ENCODE data around the gene DPT. TPM values are rescaled to one million over a fixed set of nuclear protein-coding genes. Genes with fewer than 3 reads are reported as not detected.

DPT gene
- total RNA-seq, 2 experiments from 2014 or later: not detected

DNA sequence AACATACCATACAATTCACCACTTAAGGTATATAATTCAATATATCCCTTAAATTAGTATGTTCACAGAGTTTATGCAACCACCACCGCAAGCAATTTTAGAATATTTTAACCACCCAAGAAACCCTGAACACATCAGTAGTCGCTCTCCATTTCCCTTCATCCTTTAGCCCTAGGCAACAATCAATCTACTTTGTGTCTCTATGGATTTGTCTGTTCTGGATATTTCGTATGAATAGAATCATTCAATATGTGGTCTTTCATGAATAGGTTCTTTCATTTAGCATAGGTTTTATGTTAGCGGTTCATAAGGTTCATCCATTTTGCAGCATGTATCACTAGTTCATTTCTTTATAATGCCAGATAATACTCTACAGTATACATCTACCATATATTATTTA is 4.2 kb upstream of the DPT start:
- CTCF ChIA-PET: no interaction called here
- no peak for DNase-seq
- H3K27ac Mint-ChIP-seq: no peak overlapping the region
- H3K4me3 Mint-ChIP-seq: no peak overlapping the region
- no peaks in the 10 kb centered on the region for H3K36me3 Mint-ChIP-seq (ENCODE audit: low read depth)
- intact Hi-C loops (cut with micrococcal nuclease): no loop called here
- H3K27me3 Mint-ChIP-seq (ENCODE audit: low read depth): peaks cover 5% of the 10 kb centered on the region
- H3K9me3 Mint-ChIP-seq: no peaks in the 10 kb centered on the region
- no peaks in the 10 kb centered on the region for H3K4me1 Mint-ChIP-seq (ENCODE audit: low read depth)

- Mint-ChIP-seq H3K9me3 (no peaks in the 10 kb centered on the region), H3K4me3 (no peak overlapping the region), H3K36me3 (ENCODE audit: low read depth) (no peaks in the 10 kb centered on the region), H3K27ac (no peak overlapping the region), H3K27me3 (ENCODE audit: low read depth) (peaks cover 5% of the 10 kb centered on the region), H3K4me1 (ENCODE audit: low read depth) (no peaks in the 10 kb centered on the region)
- DNase-seq: no peak
- intact Hi-C loops (cut with micrococcal nuclease): no loop called here
- CTCF ChIA-PET: no interaction called here
These were observed 3.7 kb upstream of the DPT start for GRCh38 chr1:168732736-168733135.

GRCh38 chr1:168731244-168731953 is 2.4 kb upstream of the DPT start:
- CTCF ChIA-PET: interaction anchor here (1.1 kb wide), 1 partner anchor 11 kb away, joined by 3 read pairs; no protein-coding TSS in a partner anchor
- peaks cover 5% of the 10 kb centered on the region for H3K27me3 Mint-ChIP-seq (ENCODE audit: low read depth)
- no peak for DNase-seq
- no peak overlapping the region for H3K27ac Mint-ChIP-seq
- intact Hi-C loops (cut with micrococcal nuclease): no loop called here
- no peak overlapping the region for H3K4me3 Mint-ChIP-seq
- no peaks in the 10 kb centered on the region for H3K4me1 Mint-ChIP-seq (ENCODE audit: low read depth)
- H3K9me3 Mint-ChIP-seq: no peaks in the 10 kb centered on the region
- H3K36me3 Mint-ChIP-seq (ENCODE audit: low read depth): no peaks in the 10 kb centered on the region

DNA sequence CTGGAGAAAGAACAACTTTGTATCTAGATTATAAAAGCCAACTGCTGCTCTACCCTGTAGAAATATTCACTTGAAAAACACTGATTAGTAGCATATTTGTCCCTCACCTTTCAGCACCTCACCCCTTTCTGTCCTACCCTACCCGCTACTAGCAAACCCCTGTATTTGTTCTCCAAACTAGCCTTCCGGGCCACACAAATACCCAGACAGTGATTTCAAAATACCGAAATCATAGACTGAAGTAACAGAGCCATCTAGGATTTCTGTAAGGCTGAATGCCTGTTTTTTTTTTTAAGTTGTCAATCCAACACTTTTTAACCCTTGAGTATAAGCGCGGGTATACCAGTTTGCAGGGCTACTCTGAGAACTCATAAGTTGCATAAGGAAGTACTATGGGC is 398 bp upstream of the DPT start:
- CTCF ChIA-PET: no interaction called here

DNA sequence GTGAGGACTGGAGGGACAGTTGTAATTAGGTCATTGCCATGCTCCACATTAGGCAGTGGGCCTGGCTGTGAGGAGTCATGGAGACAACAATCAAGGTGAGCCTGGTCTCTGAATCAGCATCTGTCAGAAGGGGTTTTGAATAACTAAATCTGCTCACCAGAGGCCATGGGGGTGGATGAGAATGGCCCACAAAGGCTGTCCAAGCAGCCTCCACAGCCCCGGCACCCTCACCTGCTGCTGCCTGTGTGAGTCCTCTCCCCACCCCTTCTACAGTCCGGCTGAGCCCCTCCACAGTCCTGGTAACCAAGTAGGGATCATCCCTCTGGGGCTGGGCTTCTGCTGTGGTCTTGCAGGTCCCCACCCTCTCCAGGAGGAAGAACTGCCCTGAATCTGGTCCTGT is 2.3 kb downstream of the DPT start:
- Mint-ChIP-seq H3K27ac (no peak overlapping the region), H3K9me3 (no peaks in the 10 kb centered on the region), H3K27me3 (ENCODE audit: low read depth) (peaks cover 2% of the 10 kb centered on the region), H3K36me3 (ENCODE audit: low read depth) (no peaks in the 10 kb centered on the region), H3K4me3 (no peak overlapping the region), H3K4me1 (ENCODE audit: low read depth) (no peaks in the 10 kb centered on the region)
- intact Hi-C loops (cut with micrococcal nuclease): no loop called here
- CTCF ChIA-PET: no interaction called here
- no peak for DNase-seq

More for the DNA sequence above, 398 bp upstream of the DPT start:
- Mint-ChIP-seq H3K27ac (no peak overlapping the region), H3K4me3 (no peak overlapping the region), H3K9me3 (no peaks in the 10 kb centered on the region), H3K4me1 (ENCODE audit: low read depth) (no peaks in the 10 kb centered on the region), H3K36me3 (ENCODE audit: low read depth) (no peaks in the 10 kb centered on the region), H3K27me3 (ENCODE audit: low read depth) (peaks cover 2% of the 10 kb centered on the region)
- no peak for DNase-seq
- intact Hi-C loops (cut with micrococcal nuclease): no loop called here

DNA sequence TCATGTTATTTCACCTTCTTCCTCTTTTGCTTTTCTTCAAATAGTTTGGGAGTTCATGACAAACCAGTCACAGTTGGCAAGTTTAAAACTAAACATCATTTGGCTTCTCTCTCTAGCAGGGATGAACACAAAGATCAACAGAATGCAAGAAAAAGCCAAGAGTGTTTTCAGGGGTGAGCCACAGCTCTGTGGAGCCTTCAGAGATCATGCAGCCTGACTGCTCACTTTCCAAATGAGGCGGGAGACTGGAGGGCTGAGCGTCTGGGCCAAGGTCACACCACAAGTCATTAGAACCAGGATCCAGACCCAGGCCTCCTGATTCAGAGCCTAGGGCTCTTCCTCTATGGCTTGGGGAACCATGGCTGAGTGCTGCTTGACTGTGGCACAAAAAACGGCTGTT is 2.7 kb downstream of the DPT start:
- intact Hi-C loops (cut with micrococcal nuclease): no loop called here
- Mint-ChIP-seq H3K4me1 (ENCODE audit: low read depth) (no peaks in the 10 kb centered on the region), H3K27me3 (ENCODE audit: low read depth) (peaks cover 2% of the 10 kb centered on the region), H3K9me3 (no peaks in the 10 kb centered on the region), H3K36me3 (ENCODE audit: low read depth) (no peaks in the 10 kb centered on the region), H3K27ac (no peak overlapping the region), H3K4me3 (no peak overlapping the region)
- no peak for DNase-seq
- CTCF ChIA-PET: no interaction called here

DNA sequence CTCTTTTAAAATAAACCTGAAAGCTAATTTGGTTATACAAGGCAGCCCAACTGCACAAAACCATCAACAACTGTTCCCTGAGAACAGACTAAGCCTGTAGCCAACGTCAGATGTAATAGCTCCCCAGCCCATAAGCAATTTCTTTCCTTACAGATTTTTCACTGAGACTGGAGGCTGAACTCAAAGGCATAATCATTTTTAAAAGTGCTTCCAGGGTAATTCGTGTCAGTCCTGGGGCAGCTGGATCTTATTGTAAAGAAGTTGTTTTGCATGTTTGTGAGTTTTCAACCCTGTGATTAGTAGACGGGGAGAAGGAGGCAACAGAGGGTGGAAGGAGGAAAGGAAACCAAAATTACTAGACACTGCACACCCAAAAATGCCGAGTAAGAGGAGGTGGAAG is 3.2 kb downstream of the DPT start:
- Mint-ChIP-seq H3K36me3 (ENCODE audit: low read depth) (no peaks in the 10 kb centered on the region), H3K27ac (no peak overlapping the region), H3K4me1 (ENCODE audit: low read depth) (no peaks in the 10 kb centered on the region), H3K4me3 (no peak overlapping the region), H3K9me3 (no peaks in the 10 kb centered on the region), H3K27me3 (ENCODE audit: low read depth) (no peaks in the 10 kb centered on the region)
- intact Hi-C loops (cut with micrococcal nuclease): no loop called here
- CTCF ChIA-PET: no interaction called here
- no peak for DNase-seq

DNA sequence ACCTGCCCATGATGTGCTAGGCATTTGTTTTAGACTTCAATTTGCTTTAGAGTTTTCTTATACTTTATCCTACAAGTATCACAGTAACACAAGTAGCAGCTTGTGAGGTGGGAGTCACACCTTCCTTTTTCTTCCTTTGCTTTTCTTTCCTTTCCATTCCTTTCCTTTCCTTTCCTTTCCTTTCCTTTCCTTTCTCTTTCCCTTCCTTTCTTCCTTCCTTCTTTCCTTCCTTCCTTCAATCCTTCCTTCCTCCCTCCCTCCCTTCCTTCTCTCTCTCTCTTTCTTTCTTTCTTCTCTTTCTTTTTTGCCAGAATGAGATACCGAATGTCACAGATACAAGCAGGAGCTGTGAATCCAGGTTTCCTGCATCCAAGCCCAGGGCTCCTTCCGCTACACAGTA is 3.9 kb downstream of the DPT start:
- intact Hi-C loops (cut with micrococcal nuclease): no loop called here
- Mint-ChIP-seq H3K27me3 (ENCODE audit: low read depth) (no peaks in the 10 kb centered on the region), H3K27ac (no peak overlapping the region), H3K4me1 (ENCODE audit: low read depth) (no peaks in the 10 kb centered on the region), H3K9me3 (no peaks in the 10 kb centered on the region), H3K36me3 (ENCODE audit: low read depth) (no peaks in the 10 kb centered on the region), H3K4me3 (no peak overlapping the region)
- CTCF ChIA-PET: no interaction called here
- no peak for DNase-seq

DNA sequence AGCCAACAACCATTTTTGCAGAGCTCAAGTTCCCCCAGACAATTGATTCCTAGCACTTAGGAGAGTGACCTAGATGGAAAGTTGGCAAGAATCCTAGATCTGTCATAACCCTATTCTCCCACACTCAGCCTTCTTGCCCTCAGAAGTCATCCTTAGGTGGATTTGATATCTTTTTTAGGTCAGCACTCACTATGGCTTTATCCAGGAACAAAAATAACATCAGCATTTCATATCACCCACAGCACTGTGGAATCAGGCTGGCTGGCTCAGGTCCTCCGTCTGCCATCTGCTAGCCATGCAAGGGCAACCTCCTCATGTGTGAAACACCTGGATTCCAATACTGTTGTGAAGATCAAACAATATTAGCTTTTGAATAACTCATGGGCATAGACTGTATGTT is 6.0 kb downstream of the DPT start:
- H3K4me1 Mint-ChIP-seq (ENCODE audit: low read depth): no peaks in the 10 kb centered on the region
- peaks cover 5% of the 10 kb centered on the region for H3K27me3 Mint-ChIP-seq (ENCODE audit: low read depth)
- no peak overlapping the region for H3K4me3 Mint-ChIP-seq
- no peaks in the 10 kb centered on the region for H3K9me3 Mint-ChIP-seq
- intact Hi-C loops (cut with micrococcal nuclease): no loop called here
- no peaks in the 10 kb centered on the region for H3K36me3 Mint-ChIP-seq (ENCODE audit: low read depth)
- CTCF ChIA-PET: interaction anchor here (0.9 kb wide), 1 partner anchor 462 kb away, joined by 3 read pairs; no protein-coding TSS in a partner anchor
- DNase-seq: no peak
- no peak overlapping the region for H3K27ac Mint-ChIP-seq

DNA sequence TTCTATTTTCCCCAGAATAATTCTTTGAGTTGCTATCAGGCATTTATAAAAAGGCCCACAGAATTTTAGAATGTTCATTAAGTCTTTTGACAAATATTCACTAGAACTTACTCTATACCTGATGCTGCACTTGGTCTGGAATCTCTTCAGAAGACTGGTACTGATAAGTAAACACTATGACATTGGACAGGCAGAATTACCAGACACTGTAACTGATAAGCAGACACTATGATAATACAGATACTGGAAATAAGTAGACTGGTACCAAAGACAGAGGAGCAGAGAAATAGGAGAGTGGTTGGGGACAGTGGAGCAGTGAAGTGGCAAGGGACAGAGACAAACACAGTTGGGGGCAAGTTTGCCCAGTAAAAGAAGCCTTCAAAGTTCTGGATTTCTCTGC is 8.2 kb downstream of the DPT start:
- CTCF ChIA-PET: interaction anchor here (0.8 kb wide), 1 partner anchor 118 kb away, joined by 3 read pairs; no protein-coding TSS in a partner anchor
- Mint-ChIP-seq H3K4me3 (no peak overlapping the region), H3K9me3 (no peaks in the 10 kb centered on the region), H3K4me1 (ENCODE audit: low read depth) (no peaks in the 10 kb centered on the region), H3K27me3 (ENCODE audit: low read depth) (peaks cover 14% of the 10 kb centered on the region), H3K27ac (no peak overlapping the region), H3K36me3 (ENCODE audit: low read depth) (no peaks in the 10 kb centered on the region)
- DNase-seq: no peak
- intact Hi-C loops (cut with micrococcal nuclease): no loop called here

GRCh38 chr1:168719306-168720111 is 9.5 kb downstream of the DPT start:
- Mint-ChIP-seq H3K4me1 (ENCODE audit: low read depth) (no peaks in the 10 kb centered on the region), H3K4me3 (no peak overlapping the region), H3K36me3 (ENCODE audit: low read depth) (no peaks in the 10 kb centered on the region), H3K27ac (no peak overlapping the region), H3K27me3 (ENCODE audit: low read depth) (peaks cover 14% of the 10 kb centered on the region), H3K9me3 (no peaks in the 10 kb centered on the region)
- intact Hi-C loops (cut with micrococcal nuclease): no loop called here
- no peak for DNase-seq
- CTCF ChIA-PET: no interaction called here

DNA sequence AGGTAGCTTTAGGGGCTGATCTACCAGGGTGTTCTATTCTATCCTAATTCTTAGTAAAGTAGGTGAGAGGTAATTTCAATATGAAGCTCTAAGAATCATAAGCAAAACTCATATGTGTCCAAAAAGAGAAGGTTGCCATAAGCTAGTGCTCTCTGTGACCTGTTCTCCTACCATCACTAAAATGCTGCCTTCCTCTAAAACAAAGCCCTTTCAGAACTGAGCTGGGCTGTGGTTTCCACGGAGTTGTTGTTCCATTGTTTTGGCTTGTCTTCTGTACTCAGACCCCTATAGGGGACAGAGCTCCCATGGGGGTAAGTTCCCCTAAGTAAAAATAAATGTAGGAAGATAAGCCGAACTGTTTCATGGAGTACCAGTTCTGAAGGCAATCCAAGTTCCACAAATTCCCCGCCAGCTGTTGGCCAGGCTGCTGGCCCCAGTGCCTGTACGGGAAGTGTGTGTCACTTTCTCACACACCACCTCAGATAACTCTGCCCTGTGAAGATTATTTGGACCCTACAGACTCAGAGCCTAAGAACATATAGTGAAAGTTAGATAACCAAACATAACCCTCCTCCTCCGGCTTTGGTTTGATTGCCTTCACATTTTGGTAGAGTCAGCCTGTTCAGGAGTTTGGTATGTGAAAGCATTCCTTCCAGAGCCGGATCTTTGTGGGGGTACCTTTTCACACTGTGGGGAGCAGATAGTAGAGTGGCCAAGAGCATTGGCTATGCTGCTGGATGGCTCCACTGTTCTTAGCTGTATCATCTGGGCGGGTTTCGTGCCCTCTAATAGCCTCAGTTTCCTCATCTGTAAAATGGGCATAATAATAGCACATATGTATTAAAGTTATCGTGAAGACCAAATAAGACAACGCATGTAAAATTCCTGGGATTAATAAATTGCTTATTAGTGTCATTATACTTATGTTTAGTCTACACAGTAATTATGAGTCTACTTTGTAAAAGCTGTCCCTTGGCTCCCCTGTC is 10.8 kb downstream of the DPT start:
- no peaks in the 10 kb centered on the region for H3K36me3 Mint-ChIP-seq (ENCODE audit: low read depth)
- no peaks in the 10 kb centered on the region for H3K4me1 Mint-ChIP-seq (ENCODE audit: low read depth)
- no peak overlapping the region for H3K27ac Mint-ChIP-seq
- DNase-seq: no peak
- peaks cover 16% of the 10 kb centered on the region for H3K27me3 Mint-ChIP-seq (ENCODE audit: low read depth)
- CTCF ChIA-PET: no interaction called here
- H3K4me3 Mint-ChIP-seq: no peak overlapping the region
- no peaks in the 10 kb centered on the region for H3K9me3 Mint-ChIP-seq
- intact Hi-C loops (cut with micrococcal nuclease): no loop called here

Data from activated naive CD4-positive, alpha-beta T cell treated with anti-CD3 and anti-CD28 coated beads for 36 hours (primary cell).